ENCODE results near the gene NDUFAF8. TPM values are rescaled to one million over a fixed set of nuclear protein-coding genes. Genes with fewer than 3 reads are reported as not detected.

NDUFAF8 gene
- total RNA-seq, 4 donors from 2014 or later: 22.3 to 35.4 (median 29.9) TPM; not detected in 1

- H3K27ac ChIP-seq: no peak overlapping the region
- peaks cover 0 to 33% (median 29%) of the 10 kb centered on the region in 4 donors for H3K4me1 ChIP-seq
- in situ Hi-C loops (cut with MboI; ENCODE audit: low pct_ligation_motif_present in 1 of 4, low pct_unique_long_range_greater_than_20kb in 1 of 4, low sequenced_read_pairs in 3 of 4) (no loop called here), intact Hi-C loops (cut with DNase I; ENCODE audit: low total_unique reads) (no loop called here)
- no peak overlapping the region for H3K4me3 ChIP-seq
- TF ChIP-seq POLR2A (IDR thresholded peaks at IDR 0.05) (no peak), EP300 (IDR thresholded peaks at IDR 0.05; ENCODE audit: low read depth) (no peak), POLR2AphosphoS5 (IDR thresholded peaks at IDR 0.05) (no peak), CTCF (IDR thresholded peaks at IDR 0.05) (no peak)
- H3K9me3 ChIP-seq: no peaks in the 10 kb centered on the region
- no peaks in the 10 kb centered on the region for H3K36me3 ChIP-seq
- no peak for DNase-seq
- 83% methylated on average over 9 of the region's 16 CpGs; no CpG with 5 or more reads in 1 of the 2 donors for WGBS, 2 donors (ENCODE audit: low coverage in 1 of 2)
- no peaks in the 10 kb centered on the region for H3K27me3 ChIP-seq
Observed at GRCh38 chr17:81248649-81249048, 9.5 kb downstream of the NDUFAF8 start.

- TF ChIP-seq POLR2A (IDR thresholded peaks at IDR 0.05): no peak
- TF ChIP-seq CTCF (IDR thresholded peaks at IDR 0.05): no peak
- TF ChIP-seq EP300 (IDR thresholded peaks at IDR 0.05; ENCODE audit: low read depth): no peak
- TF ChIP-seq POLR2AphosphoS5 (IDR thresholded peaks at IDR 0.05): no peak
- Histone ChIP-seq H3K27me3 (no peaks in the 10 kb centered on the region), H3K9me3 (no peaks in the 10 kb centered on the region), H3K4me1 (peaks cover 0 to 35% (median 29%) of the 10 kb centered on the region in 4 donors), H3K27ac (no peak overlapping the region), H3K36me3 (no peaks in the 10 kb centered on the region), H3K4me3 (no peak overlapping the region)
- in situ Hi-C loops (cut with MboI; ENCODE audit: low pct_ligation_motif_present in 1 of 4, low pct_unique_long_range_greater_than_20kb in 1 of 4, low sequenced_read_pairs in 3 of 4) (loop anchor here (10.0 to 25.0 kb wide), 3 partner anchors 225 to 363 kb away; no protein-coding TSS in a partner anchor), intact Hi-C loops (cut with DNase I; ENCODE audit: low total_unique reads) (loop anchor here (5.0 to 10.0 kb wide), 3 partner anchors 233 to 353 kb away; no protein-coding TSS in a partner anchor)
- 91 to 97% methylated on average over 6 to 15 of the region's 15 CpGs for WGBS, 2 donors (ENCODE audit: low coverage in 1 of 2)
- no peak for DNase-seq
Observed at GRCh38 chr17:81249223-81250040, 10.3 kb downstream of the NDUFAF8 start.

GRCh38 chr17:81250286-81251093, 11.4 kb downstream of the NDUFAF8 start:
- no peaks in the 10 kb centered on the region for H3K36me3 ChIP-seq
- DNase-seq: no peak
- TF ChIP-seq POLR2A (IDR thresholded peaks at IDR 0.05): no peak
- TF ChIP-seq POLR2AphosphoS5 (IDR thresholded peaks at IDR 0.05): peak in 1 of 3 donors; percentile 12
- H3K9me3 ChIP-seq: no peaks in the 10 kb centered on the region
- intact Hi-C loops (cut with DNase I; ENCODE audit: low total_unique reads): loop anchor here (5.0 to 10.0 kb wide), 3 partner anchors 232 to 352 kb away; no protein-coding TSS in a partner anchor
- H3K27me3 ChIP-seq: no peaks in the 10 kb centered on the region
- in situ Hi-C loops (cut with MboI; ENCODE audit: low pct_ligation_motif_present in 1 of 4, low pct_unique_long_range_greater_than_20kb in 1 of 4, low sequenced_read_pairs in 3 of 4): loop anchor here (10.0 to 25.0 kb wide), 3 partner anchors 224 to 362 kb away; no protein-coding TSS in a partner anchor
- WGBS, 2 donors (ENCODE audit: low coverage in 1 of 2): 61 to 74% methylated on average over 6 to 30 of the region's 31 CpGs
- H3K4me1 ChIP-seq: peaks cover 11 to 46% (median 39%) of the 10 kb centered on the region in 4 donors
- H3K27ac ChIP-seq: peak overlapping the region in 3 of 4 donors; percentile 33 to 81 (median 48)
- no peak overlapping the region for H3K4me3 ChIP-seq

GRCh38 chr17:81251094-81251708, 12.1 kb downstream of the NDUFAF8 start:
- Histone ChIP-seq H3K36me3 (no peaks in the 10 kb centered on the region), H3K27me3 (no peaks in the 10 kb centered on the region), H3K4me1 (peaks cover 15 to 52% (median 45%) of the 10 kb centered on the region in 4 donors), H3K27ac (peak overlapping the region; percentile 22 to 81 (median 40)), H3K4me3 (peak overlapping the region in 1 of 4 donors; percentile 5), H3K9me3 (no peaks in the 10 kb centered on the region)
- DNase-seq: peak; percentile 72
- TF ChIP-seq CTCF (IDR thresholded peaks at IDR 0.05): no peak
- no peak for TF ChIP-seq EP300 (IDR thresholded peaks at IDR 0.05; ENCODE audit: low read depth)
- no peak for TF ChIP-seq POLR2A (IDR thresholded peaks at IDR 0.05)
- no peak for TF ChIP-seq POLR2AphosphoS5 (IDR thresholded peaks at IDR 0.05)
- in situ Hi-C loops (cut with MboI; ENCODE audit: low pct_ligation_motif_present in 1 of 4, low pct_unique_long_range_greater_than_20kb in 1 of 4, low sequenced_read_pairs in 3 of 4): loop anchor here (10.0 to 25.0 kb wide), 3 partner anchors 224 to 361 kb away; no protein-coding TSS in a partner anchor
- 41 to 65% methylated on average over 9 to 18 of the region's 25 CpGs for WGBS, 2 donors (ENCODE audit: low coverage in 1 of 2)
- intact Hi-C loops (cut with DNase I; ENCODE audit: low total_unique reads): loop anchor here (5.0 to 10.0 kb wide), 3 partner anchors 231 to 351 kb away; no protein-coding TSS in a partner anchor

Measured in transverse colon (tissue), 4 donors.